ENCODE measurements around the gene IL17REL. TPM values are rescaled to one million over a fixed set of nuclear protein-coding genes. Genes with fewer than 3 reads are reported as not detected.

Gene IL17REL
- total RNA-seq, 4 donors from 2014 or later = not detected

GRCh38 chr22:49968831-49969661 is 43.5 kb downstream of the IL17REL start:
- no peaks in the 10 kb centered on the region for H3K27me3 ChIP-seq
- no peak for DNase-seq (ENCODE audit: low spot score in 2 of 2)
- no peaks in the 10 kb centered on the region for H3K9me3 ChIP-seq
- H3K36me3 ChIP-seq = peaks cover 0 to 16% (median under 1%) of the 10 kb centered on the region in 3 donors
- WGBS, 2 donors = 85 to 91% methylated on average over 4 to 8 of the region's 16 CpGs
- peaks cover 0 to 86% (median 60%) of the 10 kb centered on the region in 4 donors for H3K4me1 ChIP-seq
- no peak for TF ChIP-seq POLR2A (IDR thresholded peaks at IDR 0.05)
- TF ChIP-seq CTCF (IDR thresholded peaks at IDR 0.05) = no peak
- no peak for TF ChIP-seq EP300 (IDR thresholded peaks at IDR 0.05)
- no peak overlapping the region for H3K4me3 ChIP-seq
- H3K27ac ChIP-seq = peak overlapping the region; percentile 70 to 95 (median 92)

- 82 to 94% methylated on average over 7 to 9 of the region's 11 CpGs for WGBS, 2 donors
- H3K9me3 ChIP-seq = no peaks in the 10 kb centered on the region
- TF ChIP-seq POLR2A (IDR thresholded peaks at IDR 0.05) = no peak
- no peak for TF ChIP-seq CTCF (IDR thresholded peaks at IDR 0.05)
- TF ChIP-seq EP300 (IDR thresholded peaks at IDR 0.05) = no peak
- no peak for DNase-seq (ENCODE audit: low spot score in 2 of 2)
- H3K4me3 ChIP-seq = no peak overlapping the region
- peak overlapping the region; percentile 73 to 95 (median 92) for H3K27ac ChIP-seq
- H3K4me1 ChIP-seq = peaks cover 0 to 92% (median 66%) of the 10 kb centered on the region in 4 donors
- peaks cover 0 to 23% (median 8%) of the 10 kb centered on the region in 3 donors for H3K36me3 ChIP-seq
- H3K27me3 ChIP-seq = no peaks in the 10 kb centered on the region
Observed at GRCh38 chr22:49968313-49968830, 44.2 kb downstream of the IL17REL start.

- Histone ChIP-seq H3K36me3 (peaks cover 0 to 29% (median 13%) of the 10 kb centered on the region in 3 donors), H3K9me3 (no peaks in the 10 kb centered on the region), H3K4me1 (peaks cover 0 to 98% (median 73%) of the 10 kb centered on the region in 4 donors), H3K27ac (peak overlapping the region; percentile 73 to 95 (median 92)), H3K27me3 (no peaks in the 10 kb centered on the region), H3K4me3 (peak overlapping the region in 3 of 4 donors; percentile 16 to 27 (median 26))
- TF ChIP-seq CTCF (IDR thresholded peaks at IDR 0.05) (peak in 1 of 5 experiments; percentile 9), EP300 (IDR thresholded peaks at IDR 0.05) (peak in 1 of 2 donors; percentile 58), POLR2A (IDR thresholded peaks at IDR 0.05) (peak in 1 of 2 donors; percentile 4)
- DNase-seq (ENCODE audit: low spot score in 2 of 2) = peak; percentile 54 to 61
- 25 to 34% methylated on average over 12 to 18 of the region's 18 CpGs for WGBS, 2 donors
Observed at GRCh38 chr22:49967706-49968208, 44.8 kb downstream of the IL17REL start.

GRCh38 chr22:49966774-49967705 is 45.5 kb downstream of the IL17REL start:
- Histone ChIP-seq H3K9me3 (no peaks in the 10 kb centered on the region), H3K4me3 (peak overlapping the region in 3 of 4 donors; percentile 16 to 27 (median 26)), H3K27ac (peak overlapping the region; percentile 73 to 95 (median 92)), H3K27me3 (no peaks in the 10 kb centered on the region), H3K36me3 (peaks cover 0 to 34% (median 16%) of the 10 kb centered on the region in 3 donors), H3K4me1 (peaks cover 0 to 97% (median 71%) of the 10 kb centered on the region in 4 donors)
- DNase-seq (ENCODE audit: low spot score in 2 of 2) = peak; percentile 40 to 51
- WGBS, 2 donors = 40 to 51% methylated on average over 25 to 35 of the region's 36 CpGs
- peak in 1 of 2 donors; percentile 61 for TF ChIP-seq EP300 (IDR thresholded peaks at IDR 0.05)
- no peak for TF ChIP-seq POLR2A (IDR thresholded peaks at IDR 0.05)
- TF ChIP-seq CTCF (IDR thresholded peaks at IDR 0.05) = peak in 1 of 5 experiments; percentile 3

Measured in tibial nerve (tissue), 4 donors.